ENCODE data around the gene CRYL1.

CRYL1 gene

GRCh38 chr13:20491926-20492435 lies 33.7 kb downstream of the CRYL1 start:
- no peak for FAIRE-seq

- no peak for FAIRE-seq
These were observed 36.4 kb downstream of the CRYL1 start for GRCh38 chr13:20489185-20489820.

GRCh38 chr13:20487927-20488326 lies 37.7 kb downstream of the CRYL1 start:
- no peak for FAIRE-seq

DNA sequence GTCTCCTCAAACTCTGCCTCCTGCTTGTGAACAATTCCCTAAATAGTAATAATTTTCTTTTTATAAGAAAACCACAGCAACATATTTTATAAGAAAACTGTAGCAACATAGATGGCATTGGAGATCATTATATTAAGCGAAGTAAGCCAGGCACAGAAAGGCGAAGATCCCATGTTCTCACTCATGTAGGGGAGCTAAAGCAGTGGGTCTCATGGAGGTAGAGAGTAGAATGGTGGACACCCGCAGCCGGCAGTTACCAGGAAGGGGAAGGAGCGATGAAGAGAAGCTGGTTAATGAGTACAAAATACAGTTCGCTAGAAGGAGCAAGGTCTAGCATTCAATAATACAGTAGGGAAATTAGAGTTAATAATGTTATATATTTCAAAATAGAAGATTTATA lies 42.9 kb downstream of the CRYL1 start:
- no peak for FAIRE-seq

DNA sequence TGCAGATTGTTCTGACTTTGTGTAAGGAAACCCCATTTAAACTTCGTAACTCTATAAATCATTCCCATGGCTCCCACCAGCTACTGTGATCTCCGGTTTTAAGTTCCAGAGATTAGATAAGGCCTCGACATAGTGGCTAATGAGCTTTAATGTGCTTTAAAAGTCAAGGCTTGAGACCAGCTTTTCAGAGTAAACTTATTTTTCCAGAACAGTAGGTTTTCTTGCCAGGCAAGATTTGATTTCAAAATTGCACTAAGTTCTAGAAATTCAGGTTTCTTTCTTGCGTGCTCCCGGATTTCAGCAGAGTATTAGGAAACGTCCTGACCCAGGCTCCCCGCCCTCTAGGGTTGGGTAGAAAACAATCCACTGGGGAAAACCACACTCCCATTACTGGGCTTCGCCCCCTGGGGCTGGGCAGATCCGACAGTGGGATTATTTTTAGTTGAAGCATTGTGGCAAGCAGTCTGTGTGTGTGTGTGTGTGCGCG lies 43.3 kb downstream of the CRYL1 start:
- no peak for FAIRE-seq

DNA sequence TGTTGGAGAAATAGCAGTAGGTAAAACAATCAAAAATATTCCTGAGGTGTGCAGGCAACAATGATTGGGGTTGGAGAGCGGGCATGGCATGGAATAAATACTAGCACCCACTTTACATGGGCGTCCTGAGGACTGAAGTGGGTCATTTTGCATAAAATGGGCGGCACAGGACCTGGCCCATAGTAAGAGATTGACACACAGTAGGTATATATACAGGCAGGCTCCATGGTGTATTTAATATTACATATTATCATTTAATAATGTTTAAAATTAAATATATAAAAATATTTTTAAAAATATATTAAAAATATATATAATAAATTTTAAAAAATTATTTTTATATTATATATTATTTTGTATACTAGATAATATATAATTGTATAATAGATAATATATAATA lies 48.3 kb downstream of the CRYL1 start:
- FAIRE-seq: peak; percentile 98

DNA sequence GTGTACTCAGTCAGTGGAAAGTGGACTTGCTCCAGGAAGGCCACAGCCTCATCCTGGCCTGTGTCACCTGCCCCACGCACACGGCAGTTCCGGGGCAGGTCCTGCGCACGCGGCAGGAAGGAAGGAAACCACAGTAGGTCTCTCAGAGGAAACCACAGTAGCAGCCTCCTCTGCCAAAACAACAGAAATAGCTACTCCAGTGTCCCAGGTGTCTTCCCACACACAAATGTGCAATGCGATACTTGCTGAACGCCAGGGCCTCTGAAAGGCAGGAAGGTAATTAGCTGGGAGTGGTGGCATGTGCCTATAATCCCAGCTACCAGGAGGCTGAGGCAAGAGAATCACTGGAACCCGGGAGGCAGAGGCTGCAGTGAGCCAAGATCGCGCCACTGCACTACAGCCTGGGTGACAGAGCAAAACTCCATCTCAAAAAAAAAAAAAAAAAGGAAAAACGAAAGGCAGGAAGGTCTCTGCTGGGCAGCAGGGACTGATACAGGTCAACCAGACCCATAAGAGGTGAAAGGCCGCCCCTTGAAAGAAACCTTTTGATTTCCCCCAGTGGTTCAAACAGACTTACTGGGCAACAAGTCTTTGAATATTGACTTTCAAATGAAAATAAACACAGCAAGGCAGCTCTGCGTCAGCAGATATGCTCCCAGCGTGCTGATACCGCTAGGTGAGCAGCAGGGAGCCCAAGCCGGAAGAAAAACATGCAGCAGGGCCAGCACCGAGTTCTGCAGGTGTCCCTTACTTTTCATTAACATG lies 49.5 kb downstream of the CRYL1 start:
- no peak for FAIRE-seq

DNA sequence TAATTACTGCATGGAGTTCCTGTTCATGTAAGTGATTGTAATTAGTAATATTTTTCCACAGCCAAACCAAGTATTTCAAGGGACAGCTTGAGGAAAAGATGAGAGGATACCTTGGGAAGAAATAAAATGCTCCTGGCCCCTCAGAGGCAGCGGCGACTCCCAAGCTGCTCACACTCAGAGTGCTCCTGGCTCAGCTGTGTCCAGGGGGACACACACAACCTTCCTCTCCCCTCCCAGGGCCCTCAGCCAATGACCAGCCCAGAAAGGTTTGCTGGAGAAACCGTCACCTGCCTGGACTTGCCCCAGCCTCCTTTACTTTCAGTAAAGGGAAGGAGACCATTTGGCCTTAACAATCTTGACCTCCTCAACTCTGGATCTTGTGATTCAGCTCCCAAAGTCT lies 51.1 kb downstream of the CRYL1 start:
- FAIRE-seq: no peak

DNA sequence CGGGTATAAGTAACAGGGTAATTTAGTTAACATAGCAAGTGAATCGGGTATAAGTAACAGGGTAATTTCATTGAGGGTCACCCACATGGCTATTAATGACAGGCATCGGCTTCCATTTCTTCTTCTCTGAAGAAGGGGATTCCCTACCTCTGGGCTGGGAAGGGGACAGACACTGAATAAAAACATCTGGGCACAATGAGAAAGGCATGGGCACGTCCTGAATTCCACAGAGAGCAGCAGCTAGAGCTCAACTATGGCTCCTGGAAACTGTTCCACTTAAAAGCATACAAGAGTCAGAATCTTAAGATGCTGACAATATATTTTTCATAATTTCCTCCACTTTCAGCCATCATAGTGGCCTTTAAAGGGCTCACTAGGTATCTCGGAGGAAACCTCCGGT lies 51.8 kb downstream of the CRYL1 start:
- FAIRE-seq: no peak

- FAIRE-seq: no peak
These were observed 52.5 kb downstream of the CRYL1 start for GRCh38 chr13:20473139-20473538.

DNA sequence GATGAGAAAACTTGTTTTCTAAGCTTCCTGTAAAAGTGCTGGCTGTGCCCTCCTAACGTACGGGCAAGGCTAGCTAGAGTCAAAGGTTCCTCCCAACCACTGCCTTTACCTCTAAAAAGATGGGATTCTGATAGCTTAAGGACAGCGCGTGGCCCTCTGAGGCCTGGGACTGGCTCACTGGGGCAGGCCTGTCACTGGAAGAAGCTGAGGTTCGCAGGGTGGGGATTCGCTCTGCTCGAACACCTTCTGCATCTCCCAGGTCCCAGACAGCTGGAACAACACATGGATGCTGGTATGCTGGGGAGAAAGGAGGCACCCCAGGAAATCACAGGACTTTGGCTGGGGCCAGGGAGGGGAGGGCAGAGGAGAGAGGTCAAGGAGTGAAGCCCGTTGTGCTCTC lies 53.1 kb downstream of the CRYL1 start:
- FAIRE-seq: no peak

GRCh38 chr13:20470136-20470535 lies 55.5 kb downstream of the CRYL1 start:
- no peak for FAIRE-seq

DNA sequence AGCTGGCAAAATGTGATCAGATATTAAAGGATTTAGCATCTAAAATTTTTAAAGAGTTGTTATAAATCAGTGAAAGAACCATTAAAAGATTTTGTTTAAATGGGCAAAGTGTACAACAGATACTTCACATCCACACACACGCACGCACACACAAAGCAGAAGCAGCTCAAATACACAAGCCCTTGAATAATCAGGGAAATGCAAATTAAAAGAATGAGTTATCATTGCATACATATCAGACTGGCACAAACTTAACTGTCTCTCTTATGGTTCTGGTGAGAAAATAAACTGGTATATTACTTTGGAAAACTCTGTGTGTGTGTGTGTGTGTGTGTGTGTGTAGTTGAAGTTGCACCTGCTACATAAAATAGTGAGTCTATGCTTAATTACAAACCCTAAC lies 59.3 kb downstream of the CRYL1 start:
- FAIRE-seq: no peak

GRCh38 chr13:20465218-20465879 lies 60.3 kb downstream of the CRYL1 start:
- no peak for FAIRE-seq

DNA sequence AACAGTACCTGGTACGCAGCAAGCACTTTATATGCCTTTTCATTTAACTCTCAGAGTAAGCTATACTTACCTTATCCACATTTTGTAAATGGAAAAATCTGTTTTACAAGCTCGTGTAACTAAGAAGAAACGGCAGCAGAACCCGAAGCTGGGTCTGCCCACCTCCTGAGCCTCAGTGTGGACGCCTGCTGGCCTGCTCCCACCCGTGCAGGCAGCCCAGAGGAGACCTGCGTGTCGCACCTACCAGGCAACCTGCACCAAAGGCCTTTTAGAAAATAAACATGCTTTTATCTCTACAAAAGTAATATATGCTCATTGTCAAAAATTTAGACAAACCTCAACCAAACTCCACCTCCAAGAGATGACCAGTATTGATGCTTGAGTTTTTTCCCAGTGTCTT lies 62.7 kb downstream of the CRYL1 start:
- FAIRE-seq: no peak

- FAIRE-seq: no peak
These were observed 63.1 kb downstream of the CRYL1 start for GRCh38 chr13:20462533-20462915.

DNA sequence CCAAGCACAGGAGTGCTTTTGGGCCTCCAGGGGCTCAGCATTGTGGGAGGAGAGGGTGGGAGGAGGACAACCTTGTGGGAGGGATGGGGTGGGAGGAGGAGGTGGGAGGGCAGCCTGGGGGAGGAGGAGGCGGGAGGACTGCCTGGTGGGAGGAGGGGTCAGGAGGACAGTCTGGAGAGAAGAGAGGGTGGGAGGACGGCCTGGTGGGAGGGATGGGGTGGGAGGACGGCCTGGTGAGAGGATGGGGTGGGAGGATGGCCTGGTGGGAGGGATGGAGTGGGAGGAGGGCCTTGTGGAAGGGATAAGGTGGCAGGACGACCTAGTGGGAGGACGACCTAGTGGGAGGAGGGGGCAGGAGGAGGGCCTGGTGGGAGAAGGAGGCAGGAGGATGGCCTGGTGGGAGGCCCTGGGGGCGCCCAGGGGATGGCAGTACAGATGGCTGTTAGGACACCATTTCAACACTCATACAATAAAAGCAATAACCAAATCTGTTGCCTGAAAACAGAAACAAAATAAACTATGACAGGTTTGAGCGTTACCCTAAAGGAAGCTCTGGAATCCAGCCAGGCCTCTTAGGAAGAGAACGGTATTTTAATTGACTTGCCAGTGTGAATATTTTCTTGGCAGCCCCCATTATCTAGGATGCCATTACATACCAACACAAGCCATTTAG lies 63.7 kb downstream of the CRYL1 start:
- FAIRE-seq: no peak

DNA sequence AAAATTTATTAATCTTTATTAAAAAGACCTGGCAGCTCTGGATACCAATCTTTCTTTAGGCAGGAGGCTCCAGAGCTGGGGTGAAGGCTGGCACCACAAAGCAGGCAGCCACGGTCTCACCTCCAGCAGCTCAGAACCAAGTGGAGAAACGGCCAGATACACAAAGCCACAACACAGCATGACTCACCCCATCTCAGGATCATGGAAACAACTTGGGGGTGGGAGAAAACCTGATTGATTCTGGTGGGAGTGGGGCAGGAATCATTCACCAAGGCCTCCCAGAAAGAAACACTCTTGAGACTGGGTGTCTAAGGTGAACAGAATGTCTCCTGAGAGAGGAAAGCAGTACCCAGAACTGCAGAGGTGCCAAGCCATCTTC lies 64.2 kb downstream of the CRYL1 start:
- FAIRE-seq: no peak

- no peak for FAIRE-seq
These were observed 64.9 kb downstream of the CRYL1 start for GRCh38 chr13:20460761-20461160.

- no peak for FAIRE-seq
These were observed 68.0 kb downstream of the CRYL1 start for GRCh38 chr13:20457670-20458069.

- FAIRE-seq: no peak
These were observed 68.9 kb downstream of the CRYL1 start for GRCh38 chr13:20456737-20457136.

DNA sequence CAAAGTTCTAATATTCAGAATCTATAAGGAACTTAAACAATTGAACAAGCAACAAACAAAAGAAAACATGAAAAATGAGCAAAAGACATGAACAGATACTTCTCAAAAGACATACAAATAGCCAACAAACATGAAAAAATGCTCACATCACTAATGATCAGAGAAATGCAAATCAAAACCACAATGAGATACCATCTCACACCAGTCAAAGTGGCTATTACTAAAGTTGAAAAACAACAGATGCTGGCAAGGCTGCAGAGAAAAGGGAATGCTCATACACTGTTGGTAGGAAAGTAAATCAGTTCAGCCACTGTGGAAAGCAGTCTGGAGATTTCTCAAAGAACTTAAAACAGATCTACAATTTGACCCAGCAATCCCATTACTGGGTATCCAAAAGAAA lies 74.3 kb downstream of the CRYL1 start:
- FAIRE-seq: no peak

DNA sequence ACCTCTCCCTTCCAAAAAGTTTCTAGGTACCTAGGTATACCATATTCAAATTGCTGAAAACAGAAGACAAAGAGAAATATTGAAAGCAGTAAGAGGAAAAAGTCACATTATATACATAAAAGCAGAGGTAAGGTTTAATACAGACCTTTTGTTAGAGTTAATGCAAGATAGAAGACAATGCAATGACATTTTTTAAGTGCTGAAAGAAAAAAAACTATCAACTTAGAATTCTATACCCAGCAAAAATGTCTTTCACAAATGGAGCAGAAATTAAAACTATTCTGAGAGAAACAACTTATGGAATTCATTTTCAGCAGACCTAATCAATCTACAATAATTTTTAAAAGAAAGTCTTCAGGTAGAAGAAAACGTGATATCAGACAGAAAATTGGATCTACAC lies 77.2 kb downstream of the CRYL1 start:
- FAIRE-seq: no peak
